Stimulated activated CD8-positive, alpha-beta memory T cell treated with anti-CD3 and anti-CD28 coated beads, Interleukin-4, amount 100 ng/mL, for 4 hours (primary cell): Measurements from ENCODE around the gene ITPKB.

Source experiments
- DNase-seq, 2 donors: peaks; one replicate each; pipeline ENCODE4 v3.0.0-alpha.2; 2020; ENCODE audit warnings: low read depth in 2 of 2, low spot score in 1 of 2

ITPKB gene

GRCh38 chr1:226668173-226668560 lies 70.9 kb downstream of the ITPKB start:
- DNase-seq = no peak

GRCh38 chr1:226666692-226667091 lies 72.4 kb downstream of the ITPKB start:
- DNase-seq = no peak

GRCh38 chr1:226666164-226666506 lies 72.9 kb downstream of the ITPKB start:
- no peak for DNase-seq

GRCh38 chr1:226665505-226666163 lies 73.4 kb downstream of the ITPKB start:
- no peak for DNase-seq

- no peak for DNase-seq
Measured at GRCh38 chr1:226664413-226665101, 74.5 kb downstream of the ITPKB start.

- no peak for DNase-seq
Measured at GRCh38 chr1:226663327-226663704, 75.8 kb downstream of the ITPKB start.

- peak; percentile 65 to 79 for DNase-seq
Measured at GRCh38 chr1:226662642-226663326, 76.3 kb downstream of the ITPKB start.

GRCh38 chr1:226661965-226662364 lies 77.1 kb downstream of the ITPKB start:
- DNase-seq = no peak

GRCh38 chr1:226661271-226661670 lies 77.8 kb downstream of the ITPKB start:
- DNase-seq = no peak

GRCh38 chr1:226660410-226661182 lies 78.5 kb downstream of the ITPKB start:
- DNase-seq = no peak

GRCh38 chr1:226659641-226660040 lies 79.4 kb downstream of the ITPKB start:
- no peak for DNase-seq

- no peak for DNase-seq
Measured at GRCh38 chr1:226659136-226659535, 79.9 kb downstream of the ITPKB start.

GRCh38 chr1:226658546-226659125 lies 80.4 kb downstream of the ITPKB start:
- DNase-seq = no peak

GRCh38 chr1:226657895-226658545 lies 81.1 kb downstream of the ITPKB start:
- DNase-seq = no peak

GRCh38 chr1:226656601-226657277 lies 82.3 kb downstream of the ITPKB start:
- DNase-seq = no peak

- no peak for DNase-seq
Measured at GRCh38 chr1:226656201-226656600, 82.9 kb downstream of the ITPKB start.

GRCh38 chr1:226655251-226656163 lies 83.6 kb downstream of the ITPKB start:
- no peak for DNase-seq

- no peak for DNase-seq
Measured at GRCh38 chr1:226654668-226655055, 84.4 kb downstream of the ITPKB start.

GRCh38 chr1:226654046-226654667 lies 84.9 kb downstream of the ITPKB start:
- DNase-seq = no peak
